GM12878 (cell line): Measurements from ENCODE around the gene SNW1. TPM values are rescaled to one million over a fixed set of nuclear protein-coding genes. Genes with fewer than 3 reads are reported as not detected.

Experiments
- ASH2L ChIP-seq: fragments of 300-600, 200-600 bp; sonication (generic); IDR thresholded peaks from 2 replicates; pipeline ENCODE4 v1.6.1; 2017; ENCODE audit warnings: low read depth, mild to moderate bottlenecking, borderline replicate concordance
- CBFB ChIP-seq: IDR thresholded peaks from 2 replicates; pipeline ENCODE4 v1.6.1; 2016; ENCODE audit warnings: antibody characterized with exemption, low read depth
- CHD1 ChIP-seq: IDR thresholded peaks from 2 replicates; pipeline ENCODE4 v1.6.1; 2012; ENCODE audit warnings: low read depth, low read length, improper control_type of control experiment
- GABPA ChIP-seq: IDR thresholded peaks from 2 replicates; pipeline ENCODE4 v1.6.1; 2014; ENCODE audit warnings: antibody characterized with exemption, low read depth, mild to moderate bottlenecking, inconsistent platforms
- MEF2B ChIP-seq: fragments of 450-650 bp; IDR thresholded peaks from 2 replicates; pipeline ENCODE4 v1.6.1; 2018; ENCODE audit warnings: mild to moderate bottlenecking, moderate library complexity; ENCODE audit not compliant: partially characterized antibody, poor library complexity, severe bottlenecking
- PML ChIP-seq: IDR thresholded peaks from 2 replicates; pipeline ENCODE4 v1.6.1; 2012; ENCODE audit warnings: low read length, inconsistent platforms
- SP1 ChIP-seq: IDR thresholded peaks from one replicate; pipeline ENCODE4 v1.6.1; 2011; ENCODE audit warnings: low read depth, low read length
- USF1 ChIP-seq: IDR thresholded peaks from 2 replicates; pipeline ENCODE4 v1.6.1; 2011; ENCODE audit warnings: borderline replicate concordance, low read depth, mild to moderate bottlenecking, moderate library complexity, mixed read lengths, low read length; ENCODE audit not compliant: insufficient read depth; ENCODE audit errors: extremely low read length
- YY1 ChIP-seq: IDR thresholded peaks from 2 replicates; pipeline ENCODE4 v1.6.1; 2011; ENCODE audit warnings: low read depth, mild to moderate bottlenecking, low read length
- ZBTB11 ChIP-seq: fragments of 450-650 bp; formaldehyde crosslinking; IDR thresholded peaks from 2 replicates; pipeline ENCODE4 v1.5.0; 2022; ENCODE audit warnings: mild to moderate bottlenecking, missing genetic modification characterization
- polyA plus RNA-seq, 11 experiments: library from polyadenylated mRNA; depleted of rRNA in 4 of 11; unstranded in 6 of 11; stranded (reverse) in 5 of 11; fragments of >200 nt; fragmentation: Nextera tagmentation in 4 of 11; fragmentation: Illumina TruSeq in 1 of 11; extraction: Ambion mirVana in 4 of 11; extraction: Trizol in 1 of 11; gene quantifications; 1 replicate in 1 of 11; 2 replicates in 10 of 11; pipeline versions ENCODE4 v1.2.1 to v1.2.3, GENCODE V29; 2011 to 2016; ENCODE audit warnings: inconsistent platforms in 2 of 11, missing spikeins in 2 of 11, low read depth in 1 of 11
- total RNA-seq, 4 experiments: library from RNA; depleted of rRNA in 3 of 4; stranded (reverse); fragments of >200 nt in 3 of 4; fragmentation: Illumina TruSeq in 1 of 4; extraction: Trizol in 1 of 4; gene quantifications; 2 replicates each; pipeline versions ENCODE4 v1.2.1 to v1.2.3, GENCODE V29; 2013 to 2021
- TF ChIP-seq, protein P1 (sequence below): IDR thresholded peaks from 2 replicates; pipeline ENCODE4 v1.6.1; 2011; ENCODE audit warnings: mild to moderate bottlenecking, low read depth, low read length, moderate library complexity; ENCODE audit not compliant: insufficient replicate concordance

Gene SNW1
- total and polyA plus RNA-seq, 10 of the 15 experiments (the other 5 are each of a cell fraction or from before 2014, with no cell fraction given) = 56.6 to 109 (median 75.7) TPM

DNA sequence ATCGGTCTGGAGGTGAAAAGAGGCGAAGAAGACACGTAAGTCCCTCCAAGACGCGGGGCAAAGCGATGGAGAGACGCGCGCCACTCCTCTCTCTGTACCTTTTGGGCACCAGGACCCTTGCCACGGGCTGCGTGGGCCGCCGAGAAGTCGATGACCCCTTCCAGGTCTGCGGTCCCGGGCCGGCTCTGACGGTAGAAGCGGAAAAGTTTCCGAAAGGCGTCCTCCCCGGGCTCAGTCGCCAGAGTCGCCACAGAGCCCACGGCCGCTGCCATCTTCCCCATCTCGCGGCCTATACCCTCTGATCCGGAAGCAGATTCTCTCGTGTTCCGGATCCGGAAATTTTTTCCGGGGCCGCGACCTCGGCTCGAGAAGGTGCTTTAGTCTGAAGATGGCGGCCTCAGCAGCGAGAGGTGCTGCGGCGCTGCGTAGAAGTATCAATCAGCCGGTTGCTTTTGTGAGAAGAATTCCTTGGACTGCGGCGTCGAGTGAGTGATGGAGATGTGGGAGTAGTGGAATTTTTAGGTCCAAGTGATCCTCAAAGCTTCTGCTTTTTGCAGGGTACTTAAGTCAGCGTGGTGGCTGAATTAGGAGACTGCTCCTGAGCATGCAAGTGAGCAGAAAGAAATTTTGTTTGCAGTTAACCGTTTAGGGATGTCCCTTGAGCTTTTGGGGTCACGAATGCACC lies 53.1 kb downstream of the SNW1 start, which contains the start of the genes ALKBH1 and SLIRP (continued):
- TF ChIP-seq ZBTB11 = no peak
- no peak for TF ChIP-seq USF1
- TF ChIP-seq MEF2B = no peak
- TF ChIP-seq YY1 = peak; percentile 99
- TF ChIP-seq GABPA = peak; percentile 99
- no peak for TF ChIP-seq SP1
- TF ChIP-seq PML = peak; percentile 94
- peak; percentile 79 for TF ChIP-seq CBFB
- TF ChIP-seq, protein P1, sequence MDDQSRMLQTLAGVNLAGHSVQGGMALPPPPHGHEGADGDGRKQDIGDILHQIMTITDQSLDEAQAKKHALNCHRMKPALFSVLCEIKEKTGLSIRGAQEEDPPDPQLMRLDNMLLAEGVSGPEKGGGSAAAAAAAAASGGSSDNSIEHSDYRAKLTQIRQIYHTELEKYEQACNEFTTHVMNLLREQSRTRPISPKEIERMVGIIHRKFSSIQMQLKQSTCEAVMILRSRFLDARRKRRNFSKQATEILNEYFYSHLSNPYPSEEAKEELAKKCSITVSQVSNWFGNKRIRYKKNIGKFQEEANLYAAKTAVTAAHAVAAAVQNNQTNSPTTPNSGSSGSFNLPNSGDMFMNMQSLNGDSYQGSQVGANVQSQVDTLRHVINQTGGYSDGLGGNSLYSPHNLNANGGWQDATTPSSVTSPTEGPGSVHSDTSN = no peak
- TF ChIP-seq ASH2L = no peak
- no peak for TF ChIP-seq CHD1
